MCF 10A (cell line): ENCODE data around the gene WNK3. TPM values are rescaled to one million over a fixed set of nuclear protein-coding genes. Genes with fewer than 3 reads are reported as not detected.

Source experiments
- BruUV-seq: library from RNA; stranded (reverse); fragments of 400-500 nt; replicated peaks from 2 replicates; lab custom pipeline; 2021; lab: Mats Ljungman, UMichigan
- CTCF ChIA-PET: fragments of 300-600 bp; sonication (Branson Sonifier 250); formaldehyde crosslinking; extraction: SDS; loops from one replicate; lab custom pipeline; 2021; ENCODE audit warnings: antibody characterized with exemption, inconsistent platforms; lab: Yijun Ruan, JAX
- POLR2A ChIA-PET: fragments of 300-600, 350-650 bp; sonication (Branson Sonifier 250); formaldehyde crosslinking; extraction: SDS; loops from one replicate; lab custom pipeline; 2020; ENCODE audit warnings: antibody characterized with exemption, inconsistent platforms; lab: Yijun Ruan, JAX
- DNase-seq: peaks from one replicate; pipeline ENCODE4 v3.0.0-alpha.2; 2018; ENCODE audit not compliant: unreplicated experiment
- H3K27ac Mint-ChIP-seq: one replicate; pipeline ENCODE4 v1.8.0; 2022; ENCODE audit warnings: mild to moderate bottlenecking, low read depth, mixed read lengths; ENCODE audit not compliant: unreplicated experiment
- H3K27me3 Mint-ChIP-seq: one replicate; pipeline ENCODE4 v1.8.0; 2022; ENCODE audit warnings: mixed read lengths; ENCODE audit not compliant: insufficient read depth, unreplicated experiment
- H3K36me3 Mint-ChIP-seq: one replicate; pipeline ENCODE4 v1.8.0; 2022; ENCODE audit warnings: mild to moderate bottlenecking, moderate library complexity, mixed read lengths; ENCODE audit not compliant: insufficient read depth, unreplicated experiment
- H3K4me1 Mint-ChIP-seq: one replicate; pipeline ENCODE4 v1.8.0; 2022; ENCODE audit warnings: mixed read lengths; ENCODE audit not compliant: insufficient read depth, unreplicated experiment
- H3K4me3 Mint-ChIP-seq: one replicate; pipeline ENCODE4 v1.8.0; 2022; ENCODE audit warnings: mild to moderate bottlenecking, moderate library complexity, mixed read lengths; ENCODE audit not compliant: unreplicated experiment
- H3K9me3 Mint-ChIP-seq: one replicate; pipeline ENCODE4 v1.8.0; 2022; ENCODE audit warnings: mixed read lengths; ENCODE audit not compliant: unreplicated experiment
- intact Hi-C: fragments of 100-400 bp; cut with micrococcal nuclease; formaldehyde crosslinking; loops from 2 replicates; pipeline ENCODE4 v1.14.1; 2022
- total RNA-seq: library from RNA; stranded (reverse); gene quantifications from 2 replicates; pipeline ENCODE4 v1.2.3, GENCODE V29; 2022
- TF ChIP-seq, protein P1 (sequence below): fragments of 200-600 bp; IDR thresholded peaks from one replicate; pipeline ENCODE4 v1.8.0; 2022; ENCODE audit warnings: antibody characterized with exemption, mild to moderate bottlenecking; ENCODE audit not compliant: unreplicated experiment

Gene WNK3
- total RNA-seq, 1 experiment from 2014 or later: not detected

DNA sequence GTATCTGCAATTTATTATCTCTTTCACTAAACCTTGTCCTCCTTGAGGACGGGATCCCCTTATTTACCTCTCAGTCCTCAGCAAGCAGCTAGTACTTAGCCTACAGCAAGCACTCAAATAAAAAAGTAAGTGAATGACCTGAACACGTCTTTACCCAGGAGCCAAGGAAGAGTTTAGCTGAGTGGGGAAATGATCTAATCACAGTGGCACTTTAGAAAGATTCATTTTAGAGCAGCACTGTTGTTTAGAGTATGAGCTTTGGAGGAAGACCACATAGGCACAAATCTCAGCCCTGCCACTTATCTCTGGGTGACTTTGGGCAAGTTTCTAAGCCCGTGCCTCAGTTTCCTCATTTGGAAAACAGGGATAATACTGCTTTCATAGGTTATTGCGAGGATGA is 177.4 kb downstream of the WNK3 start:
- Mint-ChIP-seq H3K27ac (peak overlapping the region; percentile 4), H3K27me3 (peaks cover 60% of the 10 kb centered on the region), H3K4me3 (peak overlapping the region; percentile 71), H3K9me3 (no peaks in the 10 kb centered on the region), H3K4me1 (peaks cover 31% of the 10 kb centered on the region), H3K36me3 (no peaks in the 10 kb centered on the region)
- intact Hi-C loops: no loop called here
- no peak for DNase-seq
- TF ChIP-seq, protein P1, sequence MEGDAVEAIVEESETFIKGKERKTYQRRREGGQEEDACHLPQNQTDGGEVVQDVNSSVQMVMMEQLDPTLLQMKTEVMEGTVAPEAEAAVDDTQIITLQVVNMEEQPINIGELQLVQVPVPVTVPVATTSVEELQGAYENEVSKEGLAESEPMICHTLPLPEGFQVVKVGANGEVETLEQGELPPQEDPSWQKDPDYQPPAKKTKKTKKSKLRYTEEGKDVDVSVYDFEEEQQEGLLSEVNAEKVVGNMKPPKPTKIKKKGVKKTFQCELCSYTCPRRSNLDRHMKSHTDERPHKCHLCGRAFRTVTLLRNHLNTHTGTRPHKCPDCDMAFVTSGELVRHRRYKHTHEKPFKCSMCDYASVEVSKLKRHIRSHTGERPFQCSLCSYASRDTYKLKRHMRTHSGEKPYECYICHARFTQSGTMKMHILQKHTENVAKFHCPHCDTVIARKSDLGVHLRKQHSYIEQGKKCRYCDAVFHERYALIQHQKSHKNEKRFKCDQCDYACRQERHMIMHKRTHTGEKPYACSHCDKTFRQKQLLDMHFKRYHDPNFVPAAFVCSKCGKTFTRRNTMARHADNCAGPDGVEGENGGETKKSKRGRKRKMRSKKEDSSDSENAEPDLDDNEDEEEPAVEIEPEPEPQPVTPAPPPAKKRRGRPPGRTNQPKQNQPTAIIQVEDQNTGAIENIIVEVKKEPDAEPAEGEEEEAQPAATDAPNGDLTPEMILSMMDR: no peak
- BruUV-seq: no TSS peak
- POLR2A ChIA-PET: interaction anchor here (0.6 to 9.2 kb wide), 9 partner anchors 8 to 497 kb away, joined by 3 to 96 read pairs (median 4); partner anchors contain the start of genes GNL3L and PHF8
- CTCF ChIA-PET: no interaction called here

DNA sequence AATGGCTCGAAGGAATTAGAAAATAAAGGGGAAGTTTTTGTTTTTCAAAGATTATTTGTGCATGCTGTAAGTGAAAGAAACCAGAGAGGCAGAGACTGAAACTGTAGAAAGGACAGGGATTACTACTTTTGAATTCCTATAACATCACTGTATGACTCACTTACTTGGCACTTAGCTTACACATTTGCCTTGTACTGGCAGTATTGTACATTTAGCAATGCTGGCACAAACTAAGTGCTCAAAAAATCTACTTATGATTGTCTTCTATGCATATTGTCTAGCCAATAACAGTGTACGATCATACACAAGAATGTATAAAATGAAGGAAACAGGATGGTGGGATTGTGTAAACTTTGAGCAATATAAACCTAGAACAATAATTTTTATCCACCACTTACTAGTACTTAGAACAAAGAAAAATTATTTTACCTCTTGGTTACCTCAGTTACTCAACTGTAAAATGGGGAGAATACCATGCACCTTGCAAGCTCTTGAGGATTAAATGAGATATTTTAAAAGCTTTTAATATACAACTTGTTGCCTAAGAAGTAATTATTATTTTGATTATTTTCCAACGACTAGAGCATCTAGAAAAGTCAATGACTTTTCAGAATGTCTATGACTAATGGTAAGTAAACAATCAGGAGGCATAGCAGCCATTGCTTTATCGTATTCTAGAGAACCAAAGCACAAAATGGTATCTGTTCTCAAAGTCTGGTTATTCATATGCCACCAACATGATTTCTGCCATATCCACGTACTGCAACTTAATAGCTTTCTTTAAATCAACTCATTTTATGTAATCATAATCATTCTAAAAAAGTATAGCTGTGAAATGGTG is 179.5 kb downstream of the WNK3 start:
- peak overlapping the region; percentile 53 for H3K27ac Mint-ChIP-seq
- BruUV-seq: no TSS peak
- H3K27me3 Mint-ChIP-seq: peaks cover 49% of the 10 kb centered on the region
- CTCF ChIA-PET: interaction anchor here (0.6 to 1.2 kb wide), 5 partner anchors 14 to 894 kb away, joined by 3 to 4 read pairs (median 3); no protein-coding TSS in a partner anchor
- peaks cover 7% of the 10 kb centered on the region for H3K36me3 Mint-ChIP-seq
- intact Hi-C loops: no loop called here
- peaks cover 31% of the 10 kb centered on the region for H3K4me1 Mint-ChIP-seq
- H3K9me3 Mint-ChIP-seq: no peaks in the 10 kb centered on the region
- DNase-seq: peak; percentile 76
- POLR2A ChIA-PET: interaction anchor here (0.6 to 9.2 kb wide), 5 partner anchors 85 to 450 kb away, joined by 3 to 96 read pairs (median 3); partner anchors contain the start of genes PHF8 and TSR2
- H3K4me3 Mint-ChIP-seq: peak overlapping the region; percentile 50
- TF ChIP-seq, protein P1: no peak

DNA sequence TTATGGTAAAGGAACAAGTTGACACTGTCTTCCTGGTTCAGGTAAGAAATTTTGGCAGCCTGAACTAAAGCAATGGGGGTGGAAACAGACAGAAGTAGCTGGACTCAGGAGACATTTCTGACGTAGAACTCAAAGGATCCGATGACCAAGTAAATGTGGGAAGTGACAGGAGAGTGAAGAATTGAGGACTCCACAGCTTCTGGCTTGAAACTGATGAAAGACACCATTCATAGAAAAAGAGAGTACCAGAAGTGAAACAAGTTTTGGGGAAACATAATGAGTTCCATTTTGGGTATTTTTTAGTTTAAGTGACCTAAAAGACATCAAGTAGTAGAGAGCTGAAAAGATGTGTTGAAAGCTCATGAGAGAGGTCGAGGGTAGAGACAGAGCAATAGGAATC is 180.5 kb downstream of the WNK3 start:
- Mint-ChIP-seq H3K27me3 (peaks cover 49% of the 10 kb centered on the region), H3K27ac (peak overlapping the region; percentile 53), H3K9me3 (no peaks in the 10 kb centered on the region), H3K36me3 (peaks cover 18% of the 10 kb centered on the region), H3K4me1 (peaks cover 31% of the 10 kb centered on the region), H3K4me3 (peak overlapping the region; percentile 50)
- DNase-seq: no peak
- ChIA-PET POLR2A (interaction anchor here (0.5 to 9.2 kb wide), 3 partner anchors 31 to 495 kb away, joined by 3 to 96 read pairs (median 4); partner anchors contain the start of gene PHF8), CTCF (interaction anchor here (0.7 kb wide), 2 partner anchors 15 to 276 kb away, joined by 3 read pairs; no protein-coding TSS in a partner anchor)
- TF ChIP-seq, protein P1: no peak
- no TSS peak for BruUV-seq
- intact Hi-C loops: no loop called here

DNA sequence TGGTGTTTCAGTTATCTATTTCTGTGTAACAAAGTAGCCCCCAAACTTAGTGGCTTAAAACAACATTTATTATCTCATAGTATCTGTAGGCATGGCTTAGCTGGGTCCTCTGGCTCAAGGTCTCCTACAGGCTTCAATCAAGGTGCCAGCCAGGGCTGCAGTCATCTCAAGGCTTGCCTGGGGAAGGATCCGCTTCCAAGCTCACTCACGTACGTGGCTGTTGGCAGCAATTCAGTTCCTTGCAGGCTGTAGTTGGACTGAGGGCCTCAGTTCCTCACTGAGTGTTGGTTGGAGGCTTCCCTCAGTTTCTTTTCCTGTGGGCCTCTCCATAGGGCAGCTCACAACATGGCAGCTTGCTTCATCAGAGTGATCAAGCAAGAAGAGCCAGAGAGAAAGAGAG is 184.1 kb downstream of the WNK3 start:
- TF ChIP-seq, protein P1: no peak
- ChIA-PET CTCF (no interaction called here), POLR2A (no interaction called here)
- H3K27me3 Mint-ChIP-seq: peaks cover 28% of the 10 kb centered on the region
- no TSS peak for BruUV-seq
- intact Hi-C loops: no loop called here
- H3K4me1 Mint-ChIP-seq: peaks cover 17% of the 10 kb centered on the region
- H3K9me3 Mint-ChIP-seq: no peaks in the 10 kb centered on the region
- H3K36me3 Mint-ChIP-seq: peaks cover 25% of the 10 kb centered on the region
- no peak overlapping the region for H3K27ac Mint-ChIP-seq
- no peak overlapping the region for H3K4me3 Mint-ChIP-seq
- DNase-seq: no peak
